Right atrium auricular region (tissue), 2 donors: Measurements from ENCODE around the gene PRLHR. TPM values are rescaled to one million over a fixed set of nuclear protein-coding genes. Genes with fewer than 3 reads are reported as not detected.
A peak's percentile ranks its signal among the peaks of the same experiment; 100 is the strongest.

Experiments
- DNase-seq: peaks from one replicate; pipeline ENCODE4 v3.0.0-alpha.2; 2019; ENCODE audit warnings: low spot score
- H3K27ac ChIP-seq, 2 donors: fragments of 200-600 bp; sonication (generic); 1 replicate in 1 of 2; 2 replicates in 1 of 2; pipeline ENCODE4 v1.5.1; 2016 to 2019
- H3K27me3 ChIP-seq, 2 donors: fragments of 200-600 bp; sonication (generic); one replicate each; pipeline versions ENCODE4 v1.5.1 to v1.6.0; 2017 to 2019
- H3K36me3 ChIP-seq: fragments of 200-600 bp; sonication (generic); one replicate; pipeline ENCODE4 v1.5.1; 2016
- H3K4me1 ChIP-seq, 2 donors: fragments of 200-600 bp; sonication (generic); one replicate each; pipeline versions ENCODE4 v1.5.1 to v1.6.0; 2017 to 2019
- H3K4me3 ChIP-seq, 2 donors: fragments of 200-600 bp; sonication (generic); 1 replicate in 1 of 2; 2 replicates in 1 of 2; pipeline ENCODE4 v1.5.1; 2017 to 2019; ENCODE audit warnings: mild to moderate bottlenecking in 1 of 2, moderate library complexity in 1 of 2
- H3K9me3 ChIP-seq, 2 donors: fragments of 200-600 bp; sonication (generic); one replicate each; pipeline ENCODE4 v1.5.1; 2019
- total RNA-seq, 2 donors: library from RNA; depleted of rRNA; stranded (reverse); fragments of >200 nt; gene quantifications; one replicate each; pipeline ENCODE4 v1.1.0, GENCODE V29; 2016
- TF ChIP-seq, protein P1 (sequence below), 2 donors: fragments of 200-600 bp; sonication (generic); IDR thresholded peaks; one replicate each; pipeline ENCODE4 v1.5.1; 2019; ENCODE audit warnings: antibody characterized with exemption in 2 of 2

The PRLHR gene
- total RNA-seq, 2 donors from 2014 or later = not detected

DNA sequence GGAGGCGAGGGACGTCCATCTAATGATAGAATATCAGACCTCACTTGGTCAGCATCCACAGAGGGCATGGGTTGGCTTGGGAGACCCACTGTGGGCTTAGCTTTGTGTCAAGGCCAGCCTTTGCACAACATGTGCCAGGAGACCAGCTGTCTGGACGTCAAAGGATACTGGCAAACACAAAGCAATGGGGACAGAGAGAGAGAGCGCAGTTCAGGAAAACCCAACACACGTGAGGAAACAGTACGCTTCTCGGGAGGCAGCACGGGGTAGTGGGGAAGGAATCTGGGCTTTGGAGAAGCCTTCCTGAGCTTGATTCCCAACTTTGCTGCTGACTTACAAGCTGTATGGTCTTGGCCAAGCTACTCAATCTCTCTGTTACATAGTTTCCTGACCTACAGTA lies 14.7 kb downstream of the PRLHR start:
- Histone ChIP-seq H3K4me3 (no peak overlapping the region), H3K27ac (no peak overlapping the region), H3K9me3 (no peaks in the 10 kb centered on the region), H3K4me1 (no peaks in the 10 kb centered on the region), H3K27me3 (no peaks in the 10 kb centered on the region), H3K36me3 (no peaks in the 10 kb centered on the region)
- TF ChIP-seq, protein P1, sequence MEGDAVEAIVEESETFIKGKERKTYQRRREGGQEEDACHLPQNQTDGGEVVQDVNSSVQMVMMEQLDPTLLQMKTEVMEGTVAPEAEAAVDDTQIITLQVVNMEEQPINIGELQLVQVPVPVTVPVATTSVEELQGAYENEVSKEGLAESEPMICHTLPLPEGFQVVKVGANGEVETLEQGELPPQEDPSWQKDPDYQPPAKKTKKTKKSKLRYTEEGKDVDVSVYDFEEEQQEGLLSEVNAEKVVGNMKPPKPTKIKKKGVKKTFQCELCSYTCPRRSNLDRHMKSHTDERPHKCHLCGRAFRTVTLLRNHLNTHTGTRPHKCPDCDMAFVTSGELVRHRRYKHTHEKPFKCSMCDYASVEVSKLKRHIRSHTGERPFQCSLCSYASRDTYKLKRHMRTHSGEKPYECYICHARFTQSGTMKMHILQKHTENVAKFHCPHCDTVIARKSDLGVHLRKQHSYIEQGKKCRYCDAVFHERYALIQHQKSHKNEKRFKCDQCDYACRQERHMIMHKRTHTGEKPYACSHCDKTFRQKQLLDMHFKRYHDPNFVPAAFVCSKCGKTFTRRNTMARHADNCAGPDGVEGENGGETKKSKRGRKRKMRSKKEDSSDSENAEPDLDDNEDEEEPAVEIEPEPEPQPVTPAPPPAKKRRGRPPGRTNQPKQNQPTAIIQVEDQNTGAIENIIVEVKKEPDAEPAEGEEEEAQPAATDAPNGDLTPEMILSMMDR (IDR thresholded peaks at IDR 0.05) = no peak
- DNase-seq = no peak

DNA sequence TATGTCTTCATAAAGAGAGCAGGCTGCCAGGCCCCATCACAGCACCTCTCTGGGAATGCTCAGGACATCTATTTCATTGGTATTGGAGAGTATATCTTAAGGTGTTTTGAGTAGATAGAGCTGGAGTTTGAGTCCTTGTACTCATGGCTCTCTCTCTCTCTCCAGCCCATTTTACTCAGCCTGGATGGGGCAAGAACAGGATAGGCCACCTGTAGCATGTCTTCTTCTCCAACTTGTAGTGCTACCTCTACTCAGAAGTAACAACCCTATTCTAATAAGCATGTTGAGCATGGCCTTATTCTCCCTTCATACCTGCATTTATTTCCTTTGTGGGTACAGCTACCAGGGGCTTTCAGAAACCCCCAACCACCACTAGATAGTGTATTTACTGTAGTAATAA lies 21.9 kb downstream of the PRLHR start:
- TF ChIP-seq, protein P1 (IDR thresholded peaks at IDR 0.05) = no peak
- DNase-seq = no peak

DNA sequence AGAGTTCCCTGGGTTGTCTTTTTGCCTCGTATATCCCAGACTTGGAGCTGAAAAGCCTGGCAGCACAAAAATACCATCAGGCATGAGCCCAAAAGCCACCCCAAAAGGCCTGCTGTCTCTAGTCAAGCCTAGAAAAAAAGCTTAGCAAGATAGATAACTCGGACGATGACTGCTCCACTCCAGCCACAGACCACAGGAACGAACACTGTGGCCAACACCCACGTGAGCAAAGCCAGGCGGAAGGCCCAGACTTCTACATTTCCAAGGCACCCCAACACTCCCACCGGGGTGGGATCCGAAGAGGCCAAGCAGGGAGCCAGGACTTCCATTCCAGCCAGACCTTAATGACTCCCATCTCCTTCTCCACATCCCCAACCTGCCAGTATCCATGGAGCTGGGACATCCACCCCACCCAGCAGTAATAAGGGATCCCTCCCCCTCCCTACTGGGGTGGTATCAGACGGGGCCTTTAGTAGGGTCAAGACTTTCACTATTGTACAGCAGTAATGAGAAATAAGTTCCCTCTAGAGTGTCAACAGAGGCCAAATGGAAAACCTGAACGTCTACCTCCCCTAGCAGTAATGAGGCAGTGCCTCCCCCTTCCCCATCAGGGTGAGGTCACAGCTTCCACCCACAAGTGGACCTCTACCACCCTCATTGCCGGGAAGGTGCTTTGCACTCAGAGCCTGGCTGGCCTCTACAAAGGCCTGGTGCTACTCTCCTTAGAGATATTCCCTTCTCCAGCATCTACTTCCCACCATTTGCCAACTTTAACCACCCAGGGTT lies 23.0 kb downstream of the PRLHR start:
- no peaks in the 10 kb centered on the region for H3K27me3 ChIP-seq
- H3K9me3 ChIP-seq = no peaks in the 10 kb centered on the region
- DNase-seq = peak; percentile 58
- TF ChIP-seq, protein P1 (IDR thresholded peaks at IDR 0.05) = no peak
- no peaks in the 10 kb centered on the region for H3K36me3 ChIP-seq
- no peak overlapping the region for H3K4me3 ChIP-seq
- H3K4me1 ChIP-seq = peaks cover 0 to 20% of the 10 kb centered on the region in 2 donors
- no peak overlapping the region for H3K27ac ChIP-seq

More for the DNA sequence above, 21.9 kb downstream of the PRLHR start:
- H3K4me1 ChIP-seq = peaks cover 0 to 20% of the 10 kb centered on the region in 2 donors
- H3K4me3 ChIP-seq = no peak overlapping the region
- no peaks in the 10 kb centered on the region for H3K36me3 ChIP-seq
- H3K9me3 ChIP-seq = no peaks in the 10 kb centered on the region
- no peak overlapping the region for H3K27ac ChIP-seq
- no peaks in the 10 kb centered on the region for H3K27me3 ChIP-seq

DNA sequence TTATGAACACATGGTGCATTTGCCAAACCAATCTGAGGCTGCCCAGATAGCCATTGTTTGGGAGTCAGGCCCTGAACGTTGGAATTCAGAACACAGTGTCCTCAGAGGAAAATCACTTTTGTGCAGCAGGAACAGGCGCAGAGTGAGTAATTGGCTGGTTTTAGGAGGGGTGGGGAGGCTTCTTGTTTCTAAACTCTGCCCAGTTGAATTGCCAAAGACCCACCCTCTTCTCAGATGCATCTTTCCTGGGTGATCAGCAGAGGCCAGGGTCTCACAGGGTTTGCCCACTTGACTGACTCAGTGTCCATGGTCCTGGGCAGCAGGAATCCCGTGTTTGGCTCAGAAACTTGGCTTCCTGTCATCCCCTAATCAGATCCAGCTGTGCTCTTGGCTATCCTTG lies 24.3 kb downstream of the PRLHR start:
- peaks cover 0 to 20% of the 10 kb centered on the region in 2 donors for H3K4me1 ChIP-seq
- no peak overlapping the region for H3K4me3 ChIP-seq
- no peak overlapping the region for H3K27ac ChIP-seq
- DNase-seq = peak; percentile 69
- no peaks in the 10 kb centered on the region for H3K27me3 ChIP-seq
- TF ChIP-seq, protein P1 (IDR thresholded peaks at IDR 0.05) = no peak
- no peaks in the 10 kb centered on the region for H3K9me3 ChIP-seq
- no peaks in the 10 kb centered on the region for H3K36me3 ChIP-seq

DNA sequence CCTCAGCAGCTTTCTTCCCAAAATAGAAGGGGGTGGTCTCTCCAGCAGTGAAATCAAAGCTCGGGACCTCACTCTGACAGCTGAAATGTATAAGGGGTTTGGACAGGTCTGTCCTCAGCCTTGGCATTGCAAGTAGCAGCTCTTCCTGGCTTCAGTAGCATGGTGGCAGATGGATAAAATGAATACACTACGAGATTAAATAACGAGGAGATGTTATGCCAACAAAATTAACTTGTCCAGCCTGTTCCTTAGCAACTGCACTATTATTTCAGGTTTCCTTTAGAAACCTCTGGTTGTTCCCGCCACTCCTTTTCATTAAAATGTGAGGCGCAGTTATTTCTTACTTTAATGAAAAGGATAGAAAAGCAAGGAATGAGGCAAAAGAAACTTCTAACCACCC lies 24.9 kb downstream of the PRLHR start:
- Histone ChIP-seq H3K27me3 (no peaks in the 10 kb centered on the region), H3K9me3 (no peaks in the 10 kb centered on the region), H3K36me3 (no peaks in the 10 kb centered on the region), H3K27ac (no peak overlapping the region), H3K4me3 (no peak overlapping the region), H3K4me1 (peaks cover 0 to 20% of the 10 kb centered on the region in 2 donors)
- DNase-seq = peak; percentile 16
- TF ChIP-seq, protein P1 (IDR thresholded peaks at IDR 0.05) = no peak

DNA sequence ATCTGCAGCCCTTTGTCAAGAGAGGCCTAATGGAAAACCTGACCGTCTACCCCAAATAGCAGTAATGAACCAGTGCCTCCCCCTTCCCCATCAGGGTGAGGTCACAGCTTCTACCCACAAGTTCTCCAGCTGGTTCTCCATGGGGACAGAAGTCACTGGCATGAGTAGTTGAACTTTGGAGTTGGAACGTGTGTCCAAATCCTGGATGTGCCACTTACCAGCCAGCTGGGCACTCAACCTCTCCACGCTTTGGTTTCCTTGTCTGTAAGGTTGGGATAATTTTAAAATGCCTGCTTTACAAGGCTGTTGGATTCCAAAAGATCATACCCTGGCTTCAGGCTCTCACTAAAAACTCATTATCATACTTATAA lies 25.6 kb downstream of the PRLHR start:
- DNase-seq = no peak
- TF ChIP-seq, protein P1 (IDR thresholded peaks at IDR 0.05) = no peak
- H3K27me3 ChIP-seq = no peaks in the 10 kb centered on the region
- no peak overlapping the region for H3K4me3 ChIP-seq
- no peaks in the 10 kb centered on the region for H3K36me3 ChIP-seq
- no peak overlapping the region for H3K27ac ChIP-seq
- H3K4me1 ChIP-seq = peaks cover 0 to 20% of the 10 kb centered on the region in 2 donors
- H3K9me3 ChIP-seq = no peaks in the 10 kb centered on the region
